Central memory CD8-positive, alpha-beta T cell (primary cell): Measurements from ENCODE around the gene PPA2.

Experiments used
- ATAC-seq: fragments of 150-1000 bp; cut with Tn5 transposase; replicated peaks from 2 replicates; pipeline ENCODE4 v1.10.0; 2022; ENCODE audit warnings: mild to moderate bottlenecking, moderate FRiP score, moderate number of reproducible peaks; ENCODE audit not compliant: poor library complexity, severe bottlenecking; ENCODE audit errors: extremely low read depth
- DNase-seq, 2 donors: peaks; one replicate each; pipeline ENCODE4 v3.0.0; 2021; ENCODE audit warnings: low spot score in 2 of 2
- H3K27ac Mint-ChIP-seq: one replicate; pipeline ENCODE4 v1.8.0; 2022; ENCODE audit warnings: low read depth, mild to moderate bottlenecking, moderate library complexity, mixed read lengths
- H3K27me3 Mint-ChIP-seq: one replicate; pipeline ENCODE4 v1.8.0; 2022; ENCODE audit warnings: mixed read lengths
- H3K36me3 Mint-ChIP-seq: one replicate; pipeline ENCODE4 v1.8.0; 2022; ENCODE audit warnings: mild to moderate bottlenecking, moderate library complexity, mixed read lengths; ENCODE audit not compliant: insufficient read depth
- H3K4me1 Mint-ChIP-seq: one replicate; pipeline ENCODE4 v1.8.0; 2022; ENCODE audit warnings: mixed read lengths
- H3K4me3 Mint-ChIP-seq: one replicate; pipeline ENCODE4 v1.8.0; 2022; ENCODE audit warnings: mild to moderate bottlenecking, moderate library complexity, mixed read lengths
- H3K9me3 Mint-ChIP-seq: one replicate; pipeline ENCODE4 v1.8.0; 2022; ENCODE audit warnings: mixed read lengths

PPA2 gene

GRCh38 chr4:105357258-105357980, 116.4 kb downstream of the PPA2 start:
- Mint-ChIP-seq H3K9me3 (no peaks in the 10 kb centered on the region), H3K36me3 (peaks cover 2% of the 10 kb centered on the region), H3K4me1 (no peaks in the 10 kb centered on the region), H3K4me3 (no peak overlapping the region), H3K27me3 (no peaks in the 10 kb centered on the region), H3K27ac (no peak overlapping the region)
- DNase-seq (no peak), ATAC-seq (no peak)

GRCh38 chr4:105356194-105356593, 117.7 kb downstream of the PPA2 start:
- Mint-ChIP-seq H3K4me3 (no peak overlapping the region), H3K4me1 (no peaks in the 10 kb centered on the region), H3K27ac (no peak overlapping the region), H3K9me3 (no peaks in the 10 kb centered on the region), H3K36me3 (peaks cover 2% of the 10 kb centered on the region), H3K27me3 (no peaks in the 10 kb centered on the region)
- ATAC-seq, result no peak
- DNase-seq, result no peak

- H3K9me3 Mint-ChIP-seq, result no peaks in the 10 kb centered on the region
- H3K27me3 Mint-ChIP-seq, result no peaks in the 10 kb centered on the region
- no peak for DNase-seq
- peaks cover 2% of the 10 kb centered on the region for H3K36me3 Mint-ChIP-seq
- H3K4me3 Mint-ChIP-seq, result no peak overlapping the region
- no peaks in the 10 kb centered on the region for H3K4me1 Mint-ChIP-seq
- no peak overlapping the region for H3K27ac Mint-ChIP-seq
- no peak for ATAC-seq
Measured at GRCh38 chr4:105352826-105353225, 121.0 kb downstream of the PPA2 start.

GRCh38 chr4:105351861-105352260, 122.0 kb downstream of the PPA2 start:
- ATAC-seq, result no peak
- no peak overlapping the region for H3K27ac Mint-ChIP-seq
- H3K9me3 Mint-ChIP-seq, result no peaks in the 10 kb centered on the region
- H3K4me3 Mint-ChIP-seq, result no peak overlapping the region
- no peaks in the 10 kb centered on the region for H3K4me1 Mint-ChIP-seq
- no peak for DNase-seq
- H3K36me3 Mint-ChIP-seq, result peaks cover 2% of the 10 kb centered on the region
- H3K27me3 Mint-ChIP-seq, result no peaks in the 10 kb centered on the region

GRCh38 chr4:105350859-105351490, 122.9 kb downstream of the PPA2 start:
- peaks cover 2% of the 10 kb centered on the region for H3K36me3 Mint-ChIP-seq
- H3K27ac Mint-ChIP-seq, result no peak overlapping the region
- H3K9me3 Mint-ChIP-seq, result no peaks in the 10 kb centered on the region
- ATAC-seq, result no peak
- no peaks in the 10 kb centered on the region for H3K27me3 Mint-ChIP-seq
- no peaks in the 10 kb centered on the region for H3K4me1 Mint-ChIP-seq
- no peak for DNase-seq
- no peak overlapping the region for H3K4me3 Mint-ChIP-seq

- ATAC-seq (no peak), DNase-seq (no peak)
- no peaks in the 10 kb centered on the region for H3K36me3 Mint-ChIP-seq
- H3K27ac Mint-ChIP-seq, result no peak overlapping the region
- no peaks in the 10 kb centered on the region for H3K27me3 Mint-ChIP-seq
- no peaks in the 10 kb centered on the region for H3K9me3 Mint-ChIP-seq
- no peaks in the 10 kb centered on the region for H3K4me1 Mint-ChIP-seq
- no peak overlapping the region for H3K4me3 Mint-ChIP-seq
Measured at GRCh38 chr4:105348719-105349118, 125.1 kb downstream of the PPA2 start.

- Mint-ChIP-seq H3K4me1 (no peaks in the 10 kb centered on the region), H3K9me3 (no peaks in the 10 kb centered on the region), H3K27me3 (no peaks in the 10 kb centered on the region), H3K4me3 (no peak overlapping the region), H3K36me3 (no peaks in the 10 kb centered on the region), H3K27ac (no peak overlapping the region)
- DNase-seq, result no peak
- ATAC-seq, result no peak
Measured at GRCh38 chr4:105346869-105347268, 127.0 kb downstream of the PPA2 start.

- no peaks in the 10 kb centered on the region for H3K27me3 Mint-ChIP-seq
- no peaks in the 10 kb centered on the region for H3K4me1 Mint-ChIP-seq
- no peak overlapping the region for H3K27ac Mint-ChIP-seq
- no peaks in the 10 kb centered on the region for H3K36me3 Mint-ChIP-seq
- H3K9me3 Mint-ChIP-seq, result no peaks in the 10 kb centered on the region
- ATAC-seq (no peak), DNase-seq (no peak)
- no peak overlapping the region for H3K4me3 Mint-ChIP-seq
Measured at GRCh38 chr4:105345838-105346237, 128.0 kb downstream of the PPA2 start.

- Mint-ChIP-seq H3K4me3 (no peak overlapping the region), H3K36me3 (no peaks in the 10 kb centered on the region), H3K27ac (no peak overlapping the region), H3K27me3 (no peaks in the 10 kb centered on the region), H3K4me1 (no peaks in the 10 kb centered on the region), H3K9me3 (no peaks in the 10 kb centered on the region)
- ATAC-seq, result no peak
- DNase-seq, result no peak
Measured at GRCh38 chr4:105345358-105345757, 128.5 kb downstream of the PPA2 start.

GRCh38 chr4:105344141-105344540, 129.7 kb downstream of the PPA2 start:
- Mint-ChIP-seq H3K27me3 (no peaks in the 10 kb centered on the region), H3K4me3 (no peak overlapping the region), H3K9me3 (no peaks in the 10 kb centered on the region), H3K4me1 (no peaks in the 10 kb centered on the region), H3K27ac (no peak overlapping the region), H3K36me3 (no peaks in the 10 kb centered on the region)
- DNase-seq, result no peak
- no peak for ATAC-seq

GRCh38 chr4:105343146-105343931, 130.5 kb downstream of the PPA2 start:
- no peak overlapping the region for H3K27ac Mint-ChIP-seq

GRCh38 chr4:105329081-105329480, 144.8 kb downstream of the PPA2 start:
- Mint-ChIP-seq H3K36me3 (peaks cover 1% of the 10 kb centered on the region), H3K27me3 (no peaks in the 10 kb centered on the region), H3K9me3 (no peaks in the 10 kb centered on the region)

More at GRCh38 chr4:105343146-105343931, 130.5 kb downstream of the PPA2 start:
- Mint-ChIP-seq H3K36me3 (no peaks in the 10 kb centered on the region), H3K27me3 (no peaks in the 10 kb centered on the region), H3K4me1 (no peaks in the 10 kb centered on the region), H3K9me3 (no peaks in the 10 kb centered on the region), H3K4me3 (no peak overlapping the region)
- no peak for ATAC-seq
- DNase-seq, result no peak

GRCh38 chr4:105327956-105328355, 145.9 kb downstream of the PPA2 start:
- H3K27me3 Mint-ChIP-seq, result no peaks in the 10 kb centered on the region

More at GRCh38 chr4:105329081-105329480, 144.8 kb downstream of the PPA2 start:
- Mint-ChIP-seq H3K27ac (peak overlapping the region; percentile 2), H3K4me1 (no peaks in the 10 kb centered on the region), H3K4me3 (no peak overlapping the region)
- DNase-seq (no peak), ATAC-seq (no peak)

More at GRCh38 chr4:105327956-105328355, 145.9 kb downstream of the PPA2 start:
- no peak for DNase-seq
- no peak overlapping the region for H3K27ac Mint-ChIP-seq
- no peaks in the 10 kb centered on the region for H3K9me3 Mint-ChIP-seq
- peaks cover 1% of the 10 kb centered on the region for H3K36me3 Mint-ChIP-seq
- H3K4me3 Mint-ChIP-seq, result no peak overlapping the region
- no peaks in the 10 kb centered on the region for H3K4me1 Mint-ChIP-seq
- no peak for ATAC-seq
